ENCODE measurements around the gene PLXNB2. TPM values are rescaled to one million over a fixed set of nuclear protein-coding genes. Genes with fewer than 3 reads are reported as not detected.

Gene PLXNB2
- total and polyA plus RNA-seq, 3 donors from 2014 or later, result 98.0 to 243 (median 219) TPM

DNA sequence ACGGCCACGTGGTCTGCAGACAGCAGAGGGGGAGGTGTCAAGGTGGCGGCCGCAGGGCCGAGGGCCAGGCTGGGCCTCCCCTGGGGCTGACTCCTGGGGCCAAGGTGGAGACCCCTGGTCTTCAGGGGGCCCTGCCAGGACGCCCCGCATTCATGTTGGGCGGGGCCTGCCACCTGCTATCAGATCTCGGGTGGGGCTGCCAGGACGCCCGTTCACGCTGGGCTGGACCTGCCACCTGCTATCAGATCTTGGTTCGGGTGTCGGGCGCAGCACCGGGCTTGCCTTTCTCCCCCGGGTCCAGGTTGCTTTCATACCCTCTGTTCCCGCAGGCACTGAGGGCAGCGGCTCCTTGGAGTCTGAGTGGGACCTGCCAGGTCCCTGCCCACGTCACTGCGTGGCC is 21.2 kb downstream of the PLXNB2 start:
- no peaks in the 10 kb centered on the region for H3K9me3 ChIP-seq
- no peak for TF ChIP-seq POLR2A (IDR thresholded peaks at IDR 0.05)
- TF ChIP-seq, protein P1, sequence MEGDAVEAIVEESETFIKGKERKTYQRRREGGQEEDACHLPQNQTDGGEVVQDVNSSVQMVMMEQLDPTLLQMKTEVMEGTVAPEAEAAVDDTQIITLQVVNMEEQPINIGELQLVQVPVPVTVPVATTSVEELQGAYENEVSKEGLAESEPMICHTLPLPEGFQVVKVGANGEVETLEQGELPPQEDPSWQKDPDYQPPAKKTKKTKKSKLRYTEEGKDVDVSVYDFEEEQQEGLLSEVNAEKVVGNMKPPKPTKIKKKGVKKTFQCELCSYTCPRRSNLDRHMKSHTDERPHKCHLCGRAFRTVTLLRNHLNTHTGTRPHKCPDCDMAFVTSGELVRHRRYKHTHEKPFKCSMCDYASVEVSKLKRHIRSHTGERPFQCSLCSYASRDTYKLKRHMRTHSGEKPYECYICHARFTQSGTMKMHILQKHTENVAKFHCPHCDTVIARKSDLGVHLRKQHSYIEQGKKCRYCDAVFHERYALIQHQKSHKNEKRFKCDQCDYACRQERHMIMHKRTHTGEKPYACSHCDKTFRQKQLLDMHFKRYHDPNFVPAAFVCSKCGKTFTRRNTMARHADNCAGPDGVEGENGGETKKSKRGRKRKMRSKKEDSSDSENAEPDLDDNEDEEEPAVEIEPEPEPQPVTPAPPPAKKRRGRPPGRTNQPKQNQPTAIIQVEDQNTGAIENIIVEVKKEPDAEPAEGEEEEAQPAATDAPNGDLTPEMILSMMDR (IDR thresholded peaks at IDR 0.05), result no peak
- intact Hi-C loops (cut with DNase I; ENCODE audit: low total_unique reads), result no loop called here
- 87 to 90% methylated on average over 7 to 14 of the region's 21 CpGs for WGBS, 2 donors
- H3K36me3 ChIP-seq (ENCODE audit: low read depth, missing control alignments), result no peaks in the 10 kb centered on the region
- no peak overlapping the region for H3K4me3 ChIP-seq
- H3K4me1 ChIP-seq, result no peaks in the 10 kb centered on the region
- no peaks in the 10 kb centered on the region for H3K27me3 ChIP-seq
- DNase-seq, result no peak
- no peak overlapping the region for H3K27ac ChIP-seq

DNA sequence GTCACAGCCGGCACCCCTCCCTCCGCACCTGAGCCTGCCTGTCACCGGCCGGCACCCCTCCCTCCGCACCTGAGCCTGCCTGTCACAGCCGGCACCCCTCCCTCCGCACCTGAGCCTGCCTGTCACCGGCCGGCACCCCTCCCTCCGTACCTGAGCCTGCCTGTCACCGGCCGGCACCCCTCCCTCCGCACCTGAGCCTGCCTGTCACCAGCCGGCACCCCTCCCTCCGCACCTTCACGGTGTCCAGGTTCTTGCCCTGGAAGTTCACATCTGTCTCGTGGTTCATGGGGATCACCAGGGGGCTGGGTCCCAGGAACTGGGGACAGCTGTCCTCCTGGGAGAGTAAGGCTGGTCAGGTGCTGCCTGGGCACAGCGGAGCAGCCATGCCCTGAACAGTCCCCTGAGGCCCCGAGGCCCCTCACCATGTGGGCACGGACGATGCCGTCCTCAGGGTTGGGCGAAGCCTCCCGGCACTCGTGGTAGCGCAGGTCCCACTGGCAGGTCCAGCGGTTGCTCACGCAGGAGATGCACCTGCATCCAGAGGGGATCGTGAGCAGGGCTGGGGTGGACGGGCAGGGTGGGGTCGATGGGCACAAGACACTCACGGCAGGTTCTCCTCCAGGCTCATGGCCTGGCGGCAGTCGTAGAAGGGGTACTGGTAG is 21.7 kb downstream of the PLXNB2 start:
- TF ChIP-seq, protein P1 (IDR thresholded peaks at IDR 0.05), result no peak
- TF ChIP-seq POLR2A (IDR thresholded peaks at IDR 0.05), result no peak
- no peak overlapping the region for H3K4me3 ChIP-seq
- H3K4me1 ChIP-seq, result no peaks in the 10 kb centered on the region
- H3K36me3 ChIP-seq (ENCODE audit: low read depth, missing control alignments), result no peaks in the 10 kb centered on the region
- WGBS, 2 donors, result 94 to 96% methylated on average over 24 to 31 of the region's 34 CpGs
- DNase-seq, result no peak
- H3K27ac ChIP-seq, result no peak overlapping the region
- no peaks in the 10 kb centered on the region for H3K9me3 ChIP-seq
- no peaks in the 10 kb centered on the region for H3K27me3 ChIP-seq
- intact Hi-C loops (cut with DNase I; ENCODE audit: low total_unique reads), result no loop called here

DNA sequence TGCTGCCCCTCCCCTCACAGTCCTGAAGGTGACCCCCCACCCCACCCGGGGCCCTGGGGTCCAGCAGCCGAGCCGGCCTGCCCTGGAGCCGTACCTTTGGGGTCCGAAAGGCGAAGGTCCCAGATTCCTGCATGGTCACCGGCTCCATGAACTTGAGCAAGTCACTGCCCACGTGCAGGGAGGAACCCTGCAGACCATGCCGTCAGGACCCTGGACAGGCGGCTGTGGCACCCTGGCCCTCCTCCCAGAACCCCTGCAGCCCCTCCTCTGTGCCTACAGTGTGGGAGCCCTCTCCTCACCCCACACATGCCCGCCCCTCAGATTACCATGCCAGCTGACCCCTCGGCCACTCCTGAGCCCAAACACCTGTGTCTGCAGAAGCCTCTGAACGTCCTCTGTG is 23.0 kb downstream of the PLXNB2 start:
- WGBS, 2 donors, result 91 to 93% methylated on average over 9 to 13 of the region's 13 CpGs
- H3K27me3 ChIP-seq, result no peaks in the 10 kb centered on the region
- no peak for DNase-seq
- no peak overlapping the region for H3K27ac ChIP-seq
- intact Hi-C loops (cut with DNase I; ENCODE audit: low total_unique reads), result no loop called here
- no peaks in the 10 kb centered on the region for H3K36me3 ChIP-seq (ENCODE audit: low read depth, missing control alignments)
- no peak overlapping the region for H3K4me3 ChIP-seq
- H3K9me3 ChIP-seq, result no peaks in the 10 kb centered on the region
- TF ChIP-seq, protein P1 (IDR thresholded peaks at IDR 0.05), result no peak
- TF ChIP-seq POLR2A (IDR thresholded peaks at IDR 0.05), result no peak
- H3K4me1 ChIP-seq, result no peaks in the 10 kb centered on the region

DNA sequence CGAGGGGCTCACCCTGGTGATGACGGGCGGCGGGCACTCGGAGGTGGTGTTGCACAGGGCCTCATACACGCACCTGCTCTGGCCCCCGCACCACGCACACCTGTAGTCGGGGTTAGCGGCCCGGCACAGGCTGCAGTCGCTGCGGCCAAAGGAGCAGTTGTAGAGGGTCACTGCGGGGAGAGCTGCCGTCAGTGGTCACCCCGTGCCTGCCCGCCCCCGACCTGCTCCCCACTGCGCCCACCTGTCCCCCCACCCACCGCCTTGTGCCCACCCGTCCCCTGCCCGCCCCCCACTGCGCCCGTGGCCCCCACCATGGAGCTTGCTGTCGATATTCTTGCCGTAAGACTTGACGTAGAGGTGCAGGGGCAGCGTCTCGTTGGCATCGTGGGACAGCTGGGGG is 23.6 kb downstream of the PLXNB2 start:
- H3K27me3 ChIP-seq, result no peaks in the 10 kb centered on the region
- H3K4me3 ChIP-seq, result no peak overlapping the region
- DNase-seq, result no peak
- no peaks in the 10 kb centered on the region for H3K9me3 ChIP-seq
- WGBS, 2 donors, result 80 to 98% methylated on average over 2 to 29 of the region's 30 CpGs
- no peak overlapping the region for H3K27ac ChIP-seq
- intact Hi-C loops (cut with DNase I; ENCODE audit: low total_unique reads), result no loop called here
- no peaks in the 10 kb centered on the region for H3K4me1 ChIP-seq
- no peaks in the 10 kb centered on the region for H3K36me3 ChIP-seq (ENCODE audit: low read depth, missing control alignments)
- no peak for TF ChIP-seq POLR2A (IDR thresholded peaks at IDR 0.05)
- TF ChIP-seq, protein P1 (IDR thresholded peaks at IDR 0.05), result no peak
